HL-60/S4 treated with phorbol 12-myristate 13-acetate at 8.2 ng/mL for 4 days and 3 days (cell line): ENCODE measurements around the gene GRIN3B.
"Not testable (repeated sequence)": the region's sequence is repeated elsewhere in the genome, so short reads cannot be mapped to it uniquely, and the experiment has no call there.

Experiments
- in situ Hi-C: fragments of 300-500 bp; cut with MboI; formaldehyde crosslinking; loops from 2 replicates; pipeline ENCODE4 v1.15.0; 2022; ENCODE audit warnings: low sequenced_read_pairs

Gene GRIN3B

DNA sequence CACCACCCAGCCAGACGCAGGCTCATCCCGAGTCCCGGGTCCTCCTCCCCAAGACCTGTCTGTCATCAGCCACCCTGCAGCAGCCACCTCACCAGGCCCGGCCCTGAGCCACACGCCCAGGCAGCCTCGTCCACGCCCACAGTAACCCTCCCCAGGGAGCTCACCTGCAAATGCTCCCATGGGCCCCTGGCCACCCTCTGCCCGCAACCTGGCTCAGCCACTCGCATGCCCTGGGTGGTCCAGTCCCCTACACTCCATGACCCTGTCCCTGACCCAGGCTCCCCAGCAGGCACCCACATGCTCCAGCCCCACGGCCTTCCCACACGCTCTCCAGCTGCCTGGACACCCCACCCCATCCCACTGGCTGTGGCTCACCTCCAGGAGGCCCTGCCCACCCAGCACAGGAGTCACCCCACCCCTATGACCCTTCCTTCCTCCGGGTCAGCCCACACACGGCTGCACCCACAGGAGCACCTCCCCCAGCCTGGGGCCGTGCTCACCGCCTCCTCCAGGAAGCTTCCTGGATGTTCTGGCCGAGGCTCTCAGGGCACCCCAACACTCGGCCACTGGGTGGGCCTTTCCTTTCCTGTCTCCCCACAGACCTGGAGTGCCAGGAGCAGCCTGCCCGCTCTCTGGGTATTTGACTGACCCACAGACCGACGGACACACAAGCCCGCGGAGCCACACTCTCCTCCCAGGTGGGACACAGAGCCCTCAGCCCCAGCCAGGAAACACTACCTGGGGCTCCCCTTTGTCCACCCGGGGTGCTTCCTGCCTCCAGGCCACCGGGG, 17.1 kb downstream of the GRIN3B start:
- in situ Hi-C loops = no loop called here

DNA sequence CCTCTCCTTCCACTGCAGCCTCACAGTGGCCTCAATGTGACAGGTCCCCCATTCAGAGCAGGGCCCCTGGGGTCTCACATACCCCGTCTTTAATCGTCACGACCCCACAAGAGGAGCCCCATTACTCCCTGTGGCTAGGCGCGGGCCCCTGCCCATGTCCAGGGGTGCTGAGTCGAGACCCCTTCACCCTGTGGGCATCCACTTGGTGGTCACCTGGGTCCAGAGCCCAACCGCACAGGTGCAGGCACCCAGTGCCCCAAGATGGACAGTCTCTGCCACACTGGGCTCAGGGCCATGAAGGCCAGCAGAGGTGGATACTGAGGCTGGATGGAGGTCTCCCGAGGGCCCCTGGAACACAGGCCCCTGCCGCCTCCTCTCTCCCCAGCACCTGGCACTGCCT, 17.7 kb downstream of the GRIN3B start:
- in situ Hi-C loops = no loop called here

DNA sequence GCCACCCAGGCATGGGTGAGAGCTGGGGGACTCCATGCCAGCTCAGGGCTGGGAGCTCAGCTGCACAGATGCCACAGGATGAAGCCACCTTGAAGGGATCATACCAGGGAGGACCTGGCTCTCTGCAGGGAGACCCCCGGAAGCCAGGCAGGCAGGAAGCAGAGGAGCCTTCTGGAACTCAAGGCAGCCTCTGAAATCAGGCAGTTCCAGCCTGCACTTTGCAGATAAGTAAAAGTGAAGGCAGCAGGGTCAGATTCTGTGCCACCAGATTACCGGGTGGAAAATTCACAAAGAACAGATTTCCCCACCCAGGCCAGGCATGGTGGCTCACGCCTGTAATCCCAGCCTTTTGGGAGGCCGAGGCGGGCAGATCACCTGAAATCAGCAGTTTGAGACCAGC, 18.2 kb downstream of the GRIN3B start:
- in situ Hi-C loops = no loop called here

DNA sequence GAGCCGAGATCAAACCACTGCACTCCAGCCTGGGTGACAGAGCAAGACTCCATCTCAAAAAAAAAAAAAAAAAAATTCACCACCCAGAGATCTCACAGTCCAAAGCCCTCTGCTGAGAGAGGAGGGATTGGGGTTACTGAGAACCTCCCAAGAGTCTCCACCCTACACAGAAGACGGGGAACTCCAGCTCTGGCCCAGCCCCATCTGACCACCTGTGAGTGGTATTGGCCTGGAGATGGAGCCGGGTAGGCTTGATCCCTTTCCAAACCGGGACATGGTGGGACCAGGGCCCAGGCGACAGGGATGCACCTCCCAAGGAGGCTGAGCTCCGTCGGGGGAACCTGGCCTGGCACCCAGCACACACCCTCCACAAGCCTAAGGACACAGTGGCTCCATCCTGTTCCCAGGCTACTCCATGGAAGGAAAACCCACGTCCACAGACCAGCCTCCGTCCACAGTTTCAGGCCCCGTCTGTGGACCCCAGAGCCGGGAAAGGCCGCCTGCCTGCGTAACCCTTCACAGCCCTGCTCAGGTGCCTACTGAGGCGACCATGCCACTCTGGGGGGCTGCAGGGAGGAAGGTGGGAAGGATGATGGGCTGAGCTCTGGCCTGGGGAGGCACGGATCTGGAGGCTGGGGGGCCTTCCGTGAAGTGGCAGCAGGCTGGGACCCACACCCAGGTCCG, 18.9 kb downstream of the GRIN3B start:
- in situ Hi-C loops = no loop called here

DNA sequence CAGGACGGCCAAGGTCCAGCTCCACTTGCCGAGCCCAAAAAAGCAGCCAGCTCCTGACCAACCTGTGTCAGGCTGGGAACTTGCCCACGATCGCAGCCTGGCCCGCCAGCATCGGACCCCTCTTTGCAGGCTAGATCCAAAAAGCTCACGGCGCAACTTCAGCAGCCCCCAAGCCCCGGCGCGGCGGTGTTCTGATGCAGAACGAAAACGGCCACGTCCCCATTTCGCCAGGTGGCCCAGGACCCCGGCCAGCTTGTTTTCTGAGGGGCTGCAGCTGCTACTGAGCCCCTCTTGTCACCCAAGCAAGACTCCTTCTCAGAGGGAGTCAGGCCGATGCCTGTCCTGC, 19.4 kb downstream of the GRIN3B start:
- in situ Hi-C loops = no loop called here

DNA sequence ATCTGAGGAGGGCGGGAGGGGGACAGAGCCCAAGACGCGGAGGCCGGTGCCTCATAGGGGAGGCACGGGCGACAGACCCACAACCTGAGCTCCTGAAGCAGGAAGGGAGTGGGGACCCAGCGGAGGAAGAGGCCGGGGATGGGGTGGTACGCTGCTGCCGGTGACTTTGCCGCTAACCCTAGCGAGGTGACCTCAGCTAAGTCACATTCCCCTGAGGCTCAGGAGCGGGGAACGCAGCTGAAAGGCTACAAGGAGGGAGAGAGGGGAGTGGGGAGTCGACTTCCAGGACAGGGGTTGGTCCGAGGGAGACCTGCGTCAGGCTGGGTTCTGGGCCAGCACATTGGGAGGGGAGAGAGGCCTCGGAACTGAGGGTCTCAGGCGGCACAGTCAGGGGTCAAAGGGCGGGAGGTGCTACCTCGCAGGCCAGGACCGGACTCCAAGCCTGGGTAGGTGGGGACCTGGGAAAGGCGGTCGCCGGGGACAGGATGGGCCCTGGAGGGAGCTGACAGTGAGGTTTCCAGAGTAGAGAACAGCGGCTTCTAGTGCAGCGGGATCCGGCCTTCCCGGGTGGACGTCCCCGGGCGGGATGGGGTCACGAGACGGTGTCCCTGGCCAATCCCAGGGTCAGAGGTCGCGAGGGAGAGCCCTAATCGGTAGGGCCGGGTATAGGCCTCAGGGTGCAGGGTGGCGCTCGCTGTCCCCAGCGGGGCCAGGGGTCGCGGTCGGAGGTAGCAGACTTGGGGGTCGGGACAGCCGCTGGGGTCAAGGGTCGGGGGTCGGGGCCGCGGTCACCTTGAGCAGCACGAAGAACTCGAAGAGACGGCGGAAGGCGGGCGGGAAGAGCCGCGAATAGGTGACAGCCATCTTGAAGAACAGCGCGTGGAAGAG, 20.0 kb downstream of the GRIN3B start:
- in situ Hi-C loops = no loop called here

DNA sequence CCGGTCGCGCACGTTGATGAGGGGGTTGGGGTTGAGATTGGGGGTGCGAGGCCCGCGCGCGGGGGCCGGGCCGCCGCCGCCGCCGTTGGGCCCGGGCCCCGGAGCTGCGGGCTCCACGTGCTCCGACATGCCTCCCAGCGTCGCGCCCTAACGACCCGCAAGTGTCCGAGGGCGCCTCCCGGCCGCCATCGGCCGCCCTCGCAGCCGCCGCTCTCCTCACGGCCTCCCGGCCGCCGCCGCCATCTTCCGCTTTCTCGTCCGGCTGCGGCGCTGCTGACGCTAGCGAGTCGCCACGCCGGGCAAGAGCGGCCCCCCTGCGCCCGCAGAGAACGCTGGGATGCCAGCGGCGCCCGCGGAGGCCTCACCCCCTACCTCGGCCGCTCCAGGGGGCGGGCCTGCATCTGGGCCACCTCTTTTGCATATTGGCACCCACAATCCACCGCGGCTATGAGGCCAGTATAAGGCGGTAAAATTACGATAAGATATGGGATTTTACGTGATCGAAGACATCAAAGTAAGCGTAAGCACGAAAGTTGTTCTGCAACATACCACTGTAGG, 20.7 kb downstream of the GRIN3B start, which contains the start of gene TMEM259:
Gene TMEM259 (minus strand): TSS at position 256 of the 558 bp plus-strand sequence. CDS start 127 bp downstream, at position 129.
- in situ Hi-C loops = no loop called here

DNA sequence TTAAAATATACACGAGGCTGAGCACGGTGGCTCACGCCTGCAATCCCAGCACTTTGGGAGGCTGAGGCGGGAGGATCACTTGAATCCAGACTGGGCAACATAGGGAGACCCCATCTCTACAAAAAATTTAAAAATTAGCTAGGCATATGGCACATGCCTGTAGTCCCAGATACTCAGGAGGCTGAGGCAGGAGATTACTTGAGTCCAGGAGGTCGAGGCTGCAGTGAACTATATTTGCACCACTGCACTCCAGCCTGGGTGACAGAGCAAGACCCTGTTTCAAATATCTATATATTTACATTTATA, 23.6 kb downstream of the GRIN3B start:
- in situ Hi-C loops = not testable (repeated sequence)

DNA sequence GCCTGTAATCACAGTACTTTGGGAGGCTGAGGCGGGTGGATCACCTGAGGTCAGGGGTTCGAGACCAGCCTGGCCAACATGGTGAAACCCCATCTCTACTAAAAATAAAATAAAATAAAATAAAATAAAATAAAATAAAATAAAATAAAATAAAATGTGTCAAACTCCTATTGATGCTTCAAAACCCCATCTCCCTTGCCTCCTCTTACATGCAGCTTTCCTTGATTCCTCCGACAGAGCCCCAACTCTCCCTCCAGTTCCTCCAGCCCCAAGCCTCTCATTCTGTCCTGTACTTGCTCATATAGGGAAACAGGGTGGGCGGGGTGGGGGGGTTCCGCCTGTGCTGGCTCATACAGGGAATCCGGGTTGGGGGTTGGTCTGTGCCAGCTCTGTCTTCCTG, 24.9 kb downstream of the GRIN3B start:
- in situ Hi-C loops = not testable (repeated sequence)

DNA sequence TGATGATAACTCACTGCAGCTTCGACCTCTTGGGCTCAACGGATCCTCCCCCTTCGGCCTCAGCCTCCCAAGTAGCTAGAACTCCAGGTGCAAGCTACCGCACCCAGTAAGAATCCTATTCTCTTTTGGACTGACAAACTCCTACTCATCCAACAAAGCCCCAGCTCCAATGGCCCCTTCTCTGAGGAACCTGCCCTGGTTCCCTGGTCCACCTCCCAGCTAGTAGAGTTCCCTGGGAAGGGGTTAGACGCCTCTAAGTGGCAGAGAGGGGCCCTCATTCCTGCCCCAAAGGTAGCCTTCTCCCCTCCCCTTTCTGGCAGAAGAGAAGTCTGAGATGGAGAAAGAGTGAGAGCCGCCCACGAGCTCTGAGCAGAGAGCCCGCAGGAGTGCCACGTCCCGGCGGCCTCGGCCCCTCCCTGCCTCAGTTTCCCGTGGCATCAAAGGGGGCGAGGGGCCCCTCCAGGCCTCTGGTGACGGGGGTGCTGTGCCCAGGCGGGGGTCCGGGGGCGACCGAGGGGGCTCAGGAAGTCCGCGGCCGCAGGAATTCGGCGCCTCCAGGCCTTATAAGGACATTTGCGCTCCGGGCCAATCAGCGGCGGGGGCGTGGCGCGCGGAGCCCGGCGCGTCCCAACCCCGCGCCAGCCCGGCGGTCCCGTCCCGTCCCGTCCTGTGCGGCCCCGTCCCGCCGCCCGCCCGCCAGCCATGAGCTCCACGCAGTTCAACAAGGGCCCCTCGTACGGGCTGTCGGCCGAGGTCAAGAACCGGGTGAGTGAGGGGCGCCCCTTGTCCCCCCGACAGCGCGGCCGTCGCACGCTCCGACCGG, 26.0 kb downstream of the GRIN3B start, which contains the start of gene CNN2:
Gene CNN2 (plus strand): TSS at position 649 of the 823 bp plus-strand sequence. CDS start 54 bp downstream, at position 703.
- in situ Hi-C loops = no loop called here

DNA sequence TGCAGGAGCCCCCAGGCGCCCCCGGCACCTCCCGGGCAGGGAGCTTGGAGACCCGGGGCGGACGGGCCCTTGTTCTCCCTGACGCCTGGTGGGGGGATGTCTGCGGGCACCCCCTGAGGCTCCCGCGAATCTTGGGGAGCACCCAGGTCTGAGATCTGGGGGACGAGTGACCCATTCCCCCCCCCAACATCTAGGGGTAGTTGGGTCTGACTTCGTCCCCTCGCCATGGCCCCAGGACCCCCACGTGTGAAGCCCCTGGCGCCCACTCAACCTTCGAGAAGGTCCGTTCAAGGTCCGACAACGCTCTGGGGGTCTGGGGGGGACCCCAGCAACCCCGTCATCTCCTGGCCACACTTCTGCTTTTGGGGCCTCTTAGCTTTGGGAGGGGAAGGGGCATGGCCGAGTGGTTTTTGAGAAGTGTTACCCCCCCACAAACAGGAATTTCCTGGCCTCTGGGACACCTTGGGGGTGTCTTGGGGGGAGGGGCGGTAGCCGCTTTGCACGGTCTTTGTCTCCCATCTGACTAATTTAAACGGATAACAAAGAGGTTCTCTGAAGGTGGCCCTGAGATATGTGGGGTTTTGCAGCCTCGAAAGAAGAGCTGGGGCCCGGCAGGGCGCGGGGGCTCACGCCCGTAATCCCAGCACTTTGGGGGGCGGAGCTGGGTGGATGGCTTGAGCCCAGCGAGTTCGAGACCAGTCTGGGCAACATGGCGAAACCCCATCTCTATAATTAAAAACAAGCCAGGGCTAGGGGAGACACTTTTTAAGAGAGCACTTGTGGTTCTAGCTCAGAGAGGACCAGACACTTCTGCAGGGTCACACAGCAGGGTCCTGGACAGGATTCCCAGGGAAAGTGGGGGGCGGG, 26.8 kb downstream of the GRIN3B start:
- in situ Hi-C loops = no loop called here

DNA sequence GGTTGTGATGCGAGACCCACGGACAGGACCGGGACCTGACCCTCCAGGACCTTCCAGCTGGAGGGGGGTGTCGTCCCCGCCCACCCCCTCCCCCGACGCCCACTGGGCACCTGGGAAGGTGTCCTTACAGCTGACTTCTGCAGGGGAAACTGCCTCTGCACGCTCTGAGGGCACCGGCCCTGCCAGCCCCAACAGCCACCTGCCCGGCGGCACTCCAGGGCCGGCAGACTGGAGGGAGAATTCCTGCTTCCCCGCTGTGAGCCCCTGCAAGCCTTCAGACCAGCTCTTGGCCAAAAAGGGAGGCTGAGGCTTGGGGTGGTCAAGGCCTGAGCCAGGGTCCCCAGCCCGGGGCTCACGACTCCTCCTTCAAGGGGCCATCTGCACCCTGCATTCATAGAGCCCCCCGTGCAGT, 27.4 kb downstream of the GRIN3B start:
- in situ Hi-C loops = no loop called here

DNA sequence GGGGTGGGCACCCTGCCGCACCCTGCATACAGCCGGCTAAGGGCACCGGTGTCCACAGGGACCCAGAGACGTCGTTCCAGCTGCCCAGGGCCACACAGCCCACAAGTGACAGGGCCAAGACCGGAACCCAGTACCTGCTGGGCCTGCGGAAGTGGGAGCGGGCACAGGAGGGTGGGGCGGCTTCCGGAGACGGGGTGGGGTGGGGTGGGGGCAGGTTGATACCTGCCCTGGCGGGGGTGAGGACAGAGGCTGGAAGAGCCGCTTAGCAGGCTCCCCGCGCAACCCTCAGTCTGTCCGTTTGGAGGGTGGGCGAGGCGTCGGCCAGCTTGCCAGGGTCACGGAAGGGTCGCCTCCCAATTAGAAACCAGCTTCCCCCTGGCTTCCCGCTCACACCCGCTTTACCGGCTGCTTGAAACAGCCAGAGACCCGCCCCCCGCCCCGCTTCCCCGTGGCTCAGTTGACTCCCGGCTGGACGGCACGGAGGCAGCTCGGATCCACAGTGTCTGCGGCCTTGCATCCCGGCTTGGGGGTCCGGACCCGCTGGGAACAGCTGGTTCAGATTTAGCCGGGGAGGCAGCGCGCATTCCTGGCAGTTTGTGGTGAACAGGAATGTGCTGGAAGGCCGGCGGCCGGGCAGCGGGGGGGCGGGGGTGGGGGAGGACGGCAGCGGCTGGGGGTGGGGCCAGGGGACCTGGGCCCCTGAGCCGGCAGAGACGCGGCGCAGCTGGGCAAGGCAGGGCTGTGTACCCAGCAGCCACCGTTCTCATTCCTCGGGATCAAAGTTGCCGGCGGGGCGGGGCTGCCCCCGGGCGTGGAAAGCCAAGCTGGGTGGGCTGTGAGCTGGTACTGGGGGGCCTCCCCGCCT, 28.1 kb downstream of the GRIN3B start:
- in situ Hi-C loops = no loop called here

DNA sequence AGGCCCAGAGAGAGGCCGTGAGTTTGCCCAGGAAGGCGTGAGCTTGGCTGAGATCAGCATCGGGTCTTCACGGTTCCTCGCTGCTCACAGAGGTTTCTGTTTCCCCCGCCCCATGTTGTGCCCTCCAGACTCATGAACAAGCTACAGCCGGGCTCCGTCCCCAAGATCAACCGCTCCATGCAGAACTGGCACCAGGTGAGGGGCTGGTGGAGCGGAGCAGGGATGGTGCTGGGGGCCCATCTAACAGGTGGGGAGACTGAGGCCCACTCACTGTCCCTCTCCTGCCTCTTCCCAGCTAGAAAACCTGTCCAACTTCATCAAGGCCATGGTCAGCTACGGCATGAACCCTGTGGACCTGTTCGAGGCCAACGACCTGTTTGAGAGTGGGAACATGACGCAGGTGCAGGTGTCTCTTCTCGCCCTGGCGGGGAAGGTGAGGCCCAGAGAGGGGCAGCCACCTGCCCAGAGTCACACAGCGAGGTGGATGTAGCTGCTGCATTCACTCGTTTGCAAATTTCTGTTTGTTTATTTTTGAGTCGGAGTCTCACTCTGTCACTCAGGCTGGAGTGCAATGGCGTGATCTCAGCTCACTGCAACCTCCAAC, 32.1 kb downstream of the GRIN3B start:
- in situ Hi-C loops = no loop called here

DNA sequence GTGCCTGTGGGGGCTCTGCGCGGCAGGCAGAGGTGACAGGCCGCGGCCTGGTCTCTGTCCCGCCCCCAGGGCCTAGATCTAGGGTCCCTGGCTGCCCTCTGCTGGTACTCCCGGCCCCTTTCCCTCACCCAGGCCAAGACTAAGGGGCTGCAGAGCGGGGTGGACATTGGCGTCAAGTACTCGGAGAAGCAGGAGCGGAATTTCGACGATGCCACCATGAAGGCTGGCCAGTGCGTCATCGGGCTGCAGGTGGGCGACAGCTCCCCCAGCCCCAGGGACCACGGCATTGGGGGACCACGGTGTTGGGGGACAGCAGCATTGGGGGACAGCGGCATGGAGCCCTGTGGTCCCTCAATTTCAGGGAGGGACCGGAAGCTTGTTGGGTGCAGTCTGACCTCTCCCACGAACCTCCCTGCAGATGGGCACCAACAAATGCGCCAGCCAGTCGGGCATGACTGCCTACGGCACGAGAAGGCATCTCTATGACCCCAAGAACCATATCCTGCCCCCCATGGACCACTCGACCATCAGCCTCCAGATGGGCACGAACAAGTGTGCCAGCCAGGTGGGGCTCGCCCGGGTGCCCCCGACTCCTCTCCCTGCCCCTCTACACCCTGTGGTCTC, 35.9 kb downstream of the GRIN3B start:
- in situ Hi-C loops = no loop called here

DNA sequence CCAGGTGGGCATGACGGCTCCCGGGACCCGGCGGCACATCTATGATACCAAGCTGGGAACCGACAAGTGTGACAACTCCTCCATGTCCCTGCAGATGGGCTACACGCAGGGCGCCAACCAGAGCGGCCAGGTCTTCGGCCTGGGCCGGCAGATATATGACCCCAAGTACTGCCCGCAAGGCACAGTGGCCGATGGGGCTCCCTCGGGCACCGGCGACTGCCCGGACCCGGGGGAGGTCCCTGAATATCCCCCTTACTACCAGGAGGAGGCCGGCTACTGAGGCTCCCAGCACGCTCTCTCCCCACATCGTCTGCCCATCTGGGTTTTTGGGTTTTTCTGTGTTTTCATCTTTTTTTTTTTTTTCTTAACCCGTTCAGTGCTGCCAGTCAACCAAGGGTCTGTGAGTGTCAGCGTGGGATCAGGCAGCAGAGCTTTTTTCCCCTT, 37.4 kb downstream of the GRIN3B start:
- in situ Hi-C loops = no loop called here

DNA sequence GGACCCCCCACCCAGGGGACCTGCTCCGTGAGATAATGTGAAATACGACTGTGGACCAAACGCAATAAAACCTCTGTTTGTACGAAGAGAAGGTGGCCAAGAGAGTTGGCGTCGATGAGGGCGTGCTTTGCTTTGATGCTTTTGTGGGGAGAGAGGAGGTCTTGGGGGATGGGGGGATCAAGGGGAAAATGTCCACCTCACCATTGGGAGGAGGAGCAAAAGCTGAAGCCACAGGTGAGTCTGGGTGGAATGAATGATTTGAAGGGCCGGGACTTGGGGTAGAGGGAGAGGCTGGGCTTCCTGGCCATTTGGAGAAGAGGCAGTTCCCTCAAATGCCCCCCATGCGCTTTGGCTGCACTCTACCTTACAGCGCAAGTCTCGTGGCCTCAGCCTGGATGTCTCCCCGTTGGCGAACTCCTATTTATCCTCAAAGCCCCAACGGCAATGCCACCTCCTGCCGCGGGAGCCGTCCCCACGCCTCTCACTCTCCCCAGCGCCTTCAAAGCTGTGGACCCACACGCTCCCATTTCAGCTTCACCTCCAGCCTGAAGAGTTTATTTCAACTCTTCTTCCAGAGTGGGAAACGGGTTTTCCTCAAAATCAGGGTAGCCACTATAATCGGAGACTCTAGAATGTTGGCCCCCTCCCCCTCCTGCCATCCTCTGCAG, 38.9 kb downstream of the GRIN3B start:
- in situ Hi-C loops = no loop called here
